H1 (cell line): Measurements from ENCODE around the gene NR4A1. TPM values are rescaled to one million over a fixed set of nuclear protein-coding genes. Genes with fewer than 3 reads are reported as not detected.

ENCODE experiments used
- CTCF ChIA-PET: fragments of 300-600 bp; sonication (Branson Sonifier 250); formaldehyde crosslinking; loops from one replicate; lab custom pipeline; 2021; ENCODE audit not compliant: partially characterized antibody; lab: Charles Lee
- POLR2A ChIA-PET: fragments of 300-600 bp; sonication (Branson Sonifier 250); formaldehyde crosslinking; loops from one replicate; lab custom pipeline; 2021; ENCODE audit warnings: inconsistent platforms; ENCODE audit not compliant: partially characterized antibody; lab: Charles Lee
- DNase-seq, 2 experiments: peaks; one replicate each; pipeline versions ENCODE4 v3.0.0 to v3.0.0-alpha.2; 2010 to 2022; ENCODE audit warnings: low spot score in 2 of 2, low read depth in 1 of 2, mixed read lengths in 1 of 2
- FAIRE-seq: peaks from 2 replicates; lab custom pipeline; 2011; peaks lifted over from hg19 to GRCh38; lab: Jason Lieb, UNC
- H2AFZ ChIP-seq: 2 replicates; pipeline ENCODE4 v1.8.1; 2012; ENCODE audit warnings: low read length, inconsistent platforms
- H2AK5ac ChIP-seq: 2 replicates; pipeline ENCODE4 v1.6.1; 2013; ENCODE audit warnings: low read depth, low read length
- H2BK120ac ChIP-seq: replicated peaks from 2 replicates; pipeline ENCODE3; 2013; ENCODE audit warnings: low read depth, low read length, inconsistent platforms
- H2BK12ac ChIP-seq: 2 replicates; pipeline ENCODE4 v1.6.1; 2013; ENCODE audit warnings: low read depth, low read length
- H2BK15ac ChIP-seq: 2 replicates; pipeline ENCODE4 v1.6.1; 2013; ENCODE audit warnings: low read length
- H2BK20ac ChIP-seq: 2 replicates; pipeline ENCODE4 v1.6.1; 2013; ENCODE audit warnings: low read length
- H2BK5ac ChIP-seq: 2 replicates; pipeline ENCODE4 v1.6.1; 2013; ENCODE audit warnings: low read depth, low read length
- H3K14ac ChIP-seq: 2 replicates; pipeline ENCODE4 v1.6.1; 2013; ENCODE audit warnings: inconsistent platforms; ENCODE audit not compliant: insufficient read length
- H3K18ac ChIP-seq: 2 replicates; pipeline ENCODE4 v1.6.1; 2013; ENCODE audit warnings: low read length; ENCODE audit errors: extremely low read depth
- H3K23ac ChIP-seq: 2 replicates; pipeline ENCODE4 v1.6.1; 2013; ENCODE audit warnings: inconsistent platforms; ENCODE audit not compliant: insufficient read length
- H3K23me2 ChIP-seq: 2 replicates; pipeline ENCODE4 v1.6.1; 2013; ENCODE audit warnings: low read depth, low read length
- H3K27ac ChIP-seq: 2 replicates; pipeline ENCODE4 v1.6.1; 2011; ENCODE audit warnings: low read depth, low read length, inconsistent platforms
- H3K27me3 ChIP-seq, 4 experiments: replicated peaks in 1 of 4; 1 replicate in 1 of 4; 2 replicates in 3 of 4; pipeline versions ENCODE4 v1.6.1 to v1.8.1; 2011 to 2013; ENCODE audit warnings: low read length in 3 of 4, mild to moderate bottlenecking in 3 of 4, inconsistent platforms in 2 of 4, mixed read lengths in 2 of 4, moderate library complexity in 1 of 4; ENCODE audit not compliant: control insufficient read depth in 3 of 4, insufficient read depth in 3 of 4; ENCODE audit errors: extremely low read depth in 1 of 4
- H3K36me3 ChIP-seq, 4 experiments: 2 replicates each; pipeline versions ENCODE4 v1.6.1 to v1.8.1; 2011 to 2013; ENCODE audit warnings: mild to moderate bottlenecking in 4 of 4, low read length in 3 of 4, moderate library complexity in 2 of 4, control low read depth in 1 of 4, inconsistent platforms in 1 of 4; ENCODE audit not compliant: insufficient read depth in 4 of 4, control insufficient read depth in 2 of 4
- H3K4ac ChIP-seq: replicated peaks from 2 replicates; pipeline ENCODE3; 2013; ENCODE audit warnings: low read length, low read depth, mixed read lengths, inconsistent platforms; ENCODE audit not compliant: insufficient read length
- H3K4me1 ChIP-seq, 4 experiments: replicated peaks in 1 of 4; 1 replicate in 1 of 4; 2 replicates in 3 of 4; pipeline versions ENCODE4 v1.6.1 to v1.8.1; 2011 to 2013; ENCODE audit warnings: low read length in 3 of 4, inconsistent platforms in 2 of 4, mixed read lengths in 1 of 4; ENCODE audit not compliant: insufficient read depth in 4 of 4, control insufficient read depth in 3 of 4
- H3K4me2 ChIP-seq, 2 experiments: 2 replicates each; pipeline versions ENCODE4 v1.6.1 to v1.8.1; 2011 to 2013; ENCODE audit warnings: low read depth in 2 of 2, low read length in 2 of 2, control low read depth in 1 of 2, inconsistent platforms in 1 of 2, mild to moderate bottlenecking in 1 of 2; ENCODE audit not compliant: insufficient read depth in 1 of 2
- H3K4me3 ChIP-seq, 4 experiments: fragments of 200-600, 300-600 bp in 1 of 4; sonication (generic), shearing (Covaris generic), sonication (Bioruptor Twin) in 1 of 4; 2 replicates each; pipeline versions ENCODE4 v1.5.1 to v1.8.1; 2011 to 2016; ENCODE audit warnings: low read length in 4 of 4, low read depth in 3 of 4, control low read depth in 2 of 4, inconsistent platforms in 2 of 4, mild to moderate bottlenecking in 2 of 4, mixed read lengths in 1 of 4, moderate library complexity in 1 of 4; ENCODE audit not compliant: insufficient read depth in 2 of 4; ENCODE audit errors: extremely low read depth in 1 of 4
- H3K56ac ChIP-seq: replicated peaks from 2 replicates; pipeline ENCODE3; 2013; ENCODE audit warnings: low read depth, mild to moderate bottlenecking, mixed read lengths, low read length, inconsistent platforms; ENCODE audit not compliant: insufficient read length
- H3K79me1 ChIP-seq: 2 replicates; pipeline ENCODE4 v1.6.1; 2013; ENCODE audit warnings: low read depth, low read length, control low read depth
- H3K79me2 ChIP-seq, 2 experiments: 2 replicates each; pipeline versions ENCODE4 v1.6.1 to v1.8.1; 2012 to 2013; ENCODE audit warnings: low read length in 2 of 2, mild to moderate bottlenecking in 2 of 2, inconsistent platforms in 1 of 2; ENCODE audit not compliant: insufficient read depth in 2 of 2, control insufficient read depth in 1 of 2
- H3K9ac ChIP-seq, 4 experiments: replicated peaks in 1 of 4; 1 replicate in 1 of 4; 2 replicates in 3 of 4; pipeline versions ENCODE4 v1.6.1 to v1.8.1; 2011 to 2013; ENCODE audit warnings: low read depth in 3 of 4, low read length in 3 of 4, control low read depth in 2 of 4, mild to moderate bottlenecking in 2 of 4, moderate library complexity in 2 of 4, inconsistent platforms in 1 of 4; ENCODE audit errors: extremely low read depth in 1 of 4
- H3K9me3 ChIP-seq, 2 experiments: 2 replicates each; pipeline versions ENCODE4 v1.6.1 to v1.8.1; 2012 to 2013; ENCODE audit warnings: mild to moderate bottlenecking in 2 of 2, moderate library complexity in 2 of 2, control low read depth in 1 of 2, inconsistent platforms in 1 of 2, low read depth in 1 of 2, low read length in 1 of 2, mixed read lengths in 1 of 2; ENCODE audit not compliant: insufficient read depth in 2 of 2
- H4K20me1 ChIP-seq, 2 experiments: replicated peaks in 1 of 2; 2 replicates each; pipeline versions ENCODE3 to v1.8.1; 2011 to 2013; ENCODE audit warnings: inconsistent platforms in 2 of 2, low read length in 2 of 2, mild to moderate bottlenecking in 1 of 2; ENCODE audit not compliant: insufficient read depth in 2 of 2, control insufficient read depth in 1 of 2
- H4K5ac ChIP-seq: 2 replicates; pipeline ENCODE4 v1.6.1; 2013; ENCODE audit warnings: low read length, low read depth, mixed read lengths, inconsistent platforms; ENCODE audit not compliant: insufficient read length
- H4K8ac ChIP-seq: 2 replicates; pipeline ENCODE4 v1.8.0; 2013; ENCODE audit warnings: mild to moderate bottlenecking, moderate library complexity, low read length, inconsistent platforms; ENCODE audit not compliant: insufficient read depth; ENCODE audit errors: extremely low read depth
- H4K91ac ChIP-seq: replicated peaks from 2 replicates; pipeline ENCODE3; 2013; ENCODE audit warnings: low read length, mixed read lengths, inconsistent platforms; ENCODE audit not compliant: insufficient read length
- BACH1 ChIP-seq: IDR thresholded peaks from 2 replicates; pipeline ENCODE4 v1.6.1; 2012; ENCODE audit warnings: low read length, improper control_type of control experiment
- CTBP2 ChIP-seq: IDR thresholded peaks from 2 replicates; pipeline ENCODE4 v1.7.0; 2011; ENCODE audit warnings: borderline replicate concordance, mild to moderate bottlenecking, moderate library complexity, mixed read lengths, low read length; ENCODE audit not compliant: insufficient read depth, insufficient read length
- E2F6 ChIP-seq: IDR thresholded peaks from 2 replicates; pipeline ENCODE4 v1.6.1; 2012; ENCODE audit warnings: inconsistent platforms
- MAX ChIP-seq: IDR thresholded peaks from 2 replicates; pipeline ENCODE4 v1.6.1; 2012; ENCODE audit warnings: inconsistent platforms
- POLR2A ChIP-seq, 2 experiments: IDR thresholded peaks; 1 replicate in 1 of 2; 2 replicates in 1 of 2; pipeline ENCODE4 v1.6.1; 2011; ENCODE audit warnings: low read depth in 2 of 2, low read length in 2 of 2, mild to moderate bottlenecking in 2 of 2; ENCODE audit errors: control extremely low read depth in 1 of 2
- SIN3A ChIP-seq, 2 experiments: IDR thresholded peaks in 1 of 2; conservative IDR thresholded peaks in 1 of 2; 2 replicates each; pipeline ENCODE4 v1.6.1; 2011 to 2012; ENCODE audit warnings: low read length in 2 of 2, improper control_type of control experiment in 1 of 2, low read depth in 1 of 2, mild to moderate bottlenecking in 1 of 2
- SIX5 ChIP-seq: IDR thresholded peaks from 2 replicates; pipeline ENCODE4 v1.6.1; 2011; ENCODE audit warnings: mild to moderate bottlenecking, low read depth, low read length
- SP1 ChIP-seq: IDR thresholded peaks from 2 replicates; pipeline ENCODE4 v1.6.1; 2011; ENCODE audit warnings: low read depth, low read length
- SRF ChIP-seq: IDR thresholded peaks from 2 replicates; pipeline ENCODE4 v1.6.1; 2011; ENCODE audit warnings: mild to moderate bottlenecking, low read depth, low read length, moderate library complexity
- USF2 ChIP-seq: IDR thresholded peaks from 2 replicates; pipeline ENCODE4 v1.6.1; 2011; ENCODE audit warnings: low read length, improper control_type of control experiment
- WGBS, 2 experiments: shearing (Covaris generic) in 1 of 2; methylation state at CpG; one replicate each; pipeline versions ENCODE4 v1.1.6 to v1.1.7; 2013 to 2015; ENCODE audit warnings: low lambda C conversion rate in 2 of 2, mixed read lengths in 2 of 2, inconsistent platforms in 1 of 2, low coverage in 1 of 2, missing lambda C conversion rate in 1 of 2; ENCODE audit not compliant: insufficient replicate concordance in 2 of 2, insufficient coverage in 1 of 2, insufficient read length in 1 of 2; ENCODE audit errors: extremely low coverage in 1 of 2, missing lambda C conversion rate in 1 of 2; 5-methylcytosine and 5-hydroxymethylcytosine counted together
- polyA plus RNA-seq, 7 experiments: library from polyadenylated mRNA; depleted of rRNA in 3 of 7; stranded (reverse) in 5 of 7; unstranded in 2 of 7; fragments of >200 nt in 5 of 7; fragments of 200-250 nt in 2 of 7; gene quantifications; 1 replicate in 5 of 7; 2 replicates in 1 of 7; 4 replicates in 1 of 7; pipeline versions ENCODE4 v1.2.1 to v1.2.3, GENCODE V29; 2011 to 2013; ENCODE audit warnings: missing spikeins in 2 of 7, mixed read lengths in 2 of 7
- total RNA-seq: library from RNA; stranded (reverse); fragmentation: NEBNext Ultra II Directional; extraction: Animal tissue kit (Norgen Biotek cat#: 25700); gene quantifications from 2 replicates; pipeline ENCODE4 v1.2.1, GENCODE V29; 2021

The NR4A1 gene
- total and polyA plus RNA-seq, 2 of the 8 experiments (the other 6 are each of a cell fraction or from before 2014, with no cell fraction given): 18.7 to 23.3 TPM

- Histone ChIP-seq H3K56ac (no peak overlapping the region), H4K5ac (peak overlapping the region; percentile 22), H4K8ac (no peak overlapping the region), H2AK5ac (no peak overlapping the region), H2BK5ac (no peak overlapping the region; the same call in 1 of the 2 replicates), H3K36me3 (no peaks in the 10 kb centered on the region; a peak in 1 of 8 replicates), H3K4me1 (peaks cover 5 to 45% (median 24%) of the 10 kb centered on the region in 4 experiments), H3K27me3 (peaks cover 18 to 64% (median 56%) of the 10 kb centered on the region in 4 experiments)
- peak; percentile 67 to 79 for DNase-seq
- TF ChIP-seq SIX5 (no peak), E2F6 (peak; percentile 63), MAX (peak; percentile 27), USF2 (peak; percentile 45; the same call in 1 of the 2 replicates), SRF (no peak), SP1 (0 out of 2 replicates have a peak, but pooled peaks have one; percentile 57), POLR2A (IDR thresholded peaks at IDR 0.05; ENCODE audit: control extremely low read depth in 1 of 2, low read depth in 2 of 2, low read length in 2 of 2) (peak in 1 of 2 experiments; percentile 47; a peak in 1 of 3 replicates), BACH1 (0 out of 2 replicates have a peak, but pooled peaks have one; percentile 14), CTBP2 (peak; percentile 67), SIN3A (conservative IDR thresholded peaks at IDR 0.05 in 1 of 2, IDR thresholded peaks at IDR 0.05 in 1 of 2; ENCODE audit: low read depth in 1 of 2, low read length in 2 of 2) (0 out of 4 replicates have a peak, but pooled peaks of 1 of the 2 experiments have one; percentile 55)
- TF ChIP-seq, all 59 proteins: peak for 8
- Histone ChIP-seq H3K27ac (no peak overlapping the region; the same call in 1 of the 2 replicates), H3K4ac (peak overlapping the region; percentile 1), H3K9ac (no peak overlapping the region; a peak in 1 of 7 replicates), H3K23me2 (peaks cover 10% of the 10 kb centered on the region; the same call in 1 of the 2 replicates), H3K4me3 (peak overlapping the region in 1 of 4 experiments; percentile 32; a peak in 1 of 8 replicates), H4K91ac (no peak overlapping the region), H2BK120ac (no peak overlapping the region), H3K4me2 (peak overlapping the region; percentile 27 to 47), H3K79me2 (no peaks in the 10 kb centered on the region), H3K79me1 (no peaks in the 10 kb centered on the region), H3K9me3 (no peaks in the 10 kb centered on the region), H2AFZ (0 out of 2 replicates have a peak overlapping the region, but pooled peaks have one; percentile 9), H4K20me1 (peaks cover 0 to 3% of the 10 kb centered on the region in 2 experiments), H3K23ac (no peak overlapping the region), H3K18ac (peak overlapping the region; percentile 83), H2BK20ac (0 out of 2 replicates have a peak overlapping the region, but pooled peaks have one; percentile 23), H2BK15ac (no peak overlapping the region), H3K14ac (peak overlapping the region; percentile 94), H2BK12ac (peak overlapping the region; percentile 77; the same call in 1 of the 2 replicates)
- WGBS, 2 experiments: 35% methylated on average over 4 of the region's 11 CpGs; no CpG with 5 or more reads in 1 of the 2 experiments
- peak; percentile 32 for FAIRE-seq
- ChIA-PET POLR2A (interaction anchor here (0.8 to 2.2 kb wide), 8 partner anchors 9 to 116 kb away, joined by 3 to 24 read pairs (median 5); partner anchors contain the start of gene NR4A1), CTCF (interaction anchor here (0.8 to 38.2 kb wide), 16 partner anchors 11 to 211 kb away, joined by 3 to 1249 read pairs (median 4); partner anchors contain the start of genes ATG101, NR4A1 and SMIM41)
Observed at GRCh38 chr12:52010152-52010622, 41.1 kb upstream of the NR4A1 start.
